GM12801 (cell line): ENCODE results near the gene FAM124B.

Experiments used
- TF ChIP-seq, protein P1 (sequence below): IDR thresholded peaks from one replicate; pipeline ENCODE4 v1.5.1; 2011; ENCODE audit warnings: control low read depth; ENCODE audit not compliant: insufficient read length; ENCODE audit errors: extremely low read depth

Gene FAM124B

GRCh38 chr2:224389317-224389716 is 12.6 kb downstream of the FAM124B start:
- TF ChIP-seq, protein P1, sequence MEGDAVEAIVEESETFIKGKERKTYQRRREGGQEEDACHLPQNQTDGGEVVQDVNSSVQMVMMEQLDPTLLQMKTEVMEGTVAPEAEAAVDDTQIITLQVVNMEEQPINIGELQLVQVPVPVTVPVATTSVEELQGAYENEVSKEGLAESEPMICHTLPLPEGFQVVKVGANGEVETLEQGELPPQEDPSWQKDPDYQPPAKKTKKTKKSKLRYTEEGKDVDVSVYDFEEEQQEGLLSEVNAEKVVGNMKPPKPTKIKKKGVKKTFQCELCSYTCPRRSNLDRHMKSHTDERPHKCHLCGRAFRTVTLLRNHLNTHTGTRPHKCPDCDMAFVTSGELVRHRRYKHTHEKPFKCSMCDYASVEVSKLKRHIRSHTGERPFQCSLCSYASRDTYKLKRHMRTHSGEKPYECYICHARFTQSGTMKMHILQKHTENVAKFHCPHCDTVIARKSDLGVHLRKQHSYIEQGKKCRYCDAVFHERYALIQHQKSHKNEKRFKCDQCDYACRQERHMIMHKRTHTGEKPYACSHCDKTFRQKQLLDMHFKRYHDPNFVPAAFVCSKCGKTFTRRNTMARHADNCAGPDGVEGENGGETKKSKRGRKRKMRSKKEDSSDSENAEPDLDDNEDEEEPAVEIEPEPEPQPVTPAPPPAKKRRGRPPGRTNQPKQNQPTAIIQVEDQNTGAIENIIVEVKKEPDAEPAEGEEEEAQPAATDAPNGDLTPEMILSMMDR = no peak

- TF ChIP-seq, protein P1 = no peak
Observed at GRCh38 chr2:224386876-224387275, 15.0 kb downstream of the FAM124B start.

GRCh38 chr2:224382973-224383555 is 18.8 kb downstream of the FAM124B start:
- TF ChIP-seq, protein P1 = no peak

DNA sequence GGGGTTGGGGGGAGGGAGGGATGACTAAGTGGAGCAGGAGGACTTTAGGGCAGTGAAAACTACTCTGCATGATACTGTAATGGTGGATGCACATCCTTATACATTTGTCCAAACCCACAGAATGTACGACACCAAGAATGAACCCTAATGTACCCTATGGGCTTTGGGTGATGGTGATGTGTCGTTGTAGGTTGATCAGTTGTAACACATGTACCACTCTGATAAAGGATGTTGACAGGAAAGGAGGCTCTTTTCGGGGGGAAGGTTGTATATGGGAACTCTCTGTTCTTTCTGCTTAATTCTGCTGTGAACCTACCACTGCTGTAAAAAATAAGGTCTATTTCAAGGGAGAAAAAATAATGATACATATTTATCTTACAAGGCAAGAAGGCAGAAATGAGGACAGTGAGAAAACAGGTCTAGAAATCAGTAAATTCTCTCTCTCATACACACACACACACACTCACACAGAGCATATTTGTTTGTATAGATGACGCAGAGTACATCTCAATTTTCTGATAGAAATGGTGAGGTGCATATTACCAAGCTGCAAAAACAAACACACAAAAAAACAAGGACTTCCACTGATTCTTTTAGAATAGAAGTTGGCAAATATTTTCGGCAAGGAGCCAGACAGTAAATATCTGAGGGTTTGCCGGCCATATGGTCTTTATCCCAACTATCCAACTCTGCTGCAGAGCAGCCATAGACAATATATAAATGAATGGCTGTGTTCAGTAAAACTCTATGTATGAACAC is 20.2 kb downstream of the FAM124B start:
- TF ChIP-seq, protein P1 = no peak

DNA sequence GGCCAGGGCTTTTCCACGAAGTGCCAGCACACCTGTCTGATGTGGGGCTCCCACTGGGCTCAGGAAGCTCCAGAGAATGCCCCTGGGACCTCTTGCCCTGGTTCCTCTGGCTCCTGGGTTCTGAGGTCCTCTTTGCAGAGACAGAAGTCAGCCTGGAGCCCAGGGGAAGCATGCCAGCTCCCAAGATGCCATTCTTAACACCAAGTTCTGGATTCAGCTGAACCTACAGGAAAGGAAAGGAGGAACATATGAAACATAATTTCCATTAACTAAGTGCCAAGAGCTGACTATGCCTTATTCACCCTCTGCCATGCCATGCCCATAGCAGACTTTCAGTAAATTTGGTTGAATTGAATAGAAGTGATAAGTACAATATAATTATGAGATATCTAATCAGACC is 21.9 kb downstream of the FAM124B start:
- TF ChIP-seq, protein P1 = no peak

- TF ChIP-seq, protein P1 = no peak
Observed at GRCh38 chr2:224379172-224379571, 22.7 kb downstream of the FAM124B start.

DNA sequence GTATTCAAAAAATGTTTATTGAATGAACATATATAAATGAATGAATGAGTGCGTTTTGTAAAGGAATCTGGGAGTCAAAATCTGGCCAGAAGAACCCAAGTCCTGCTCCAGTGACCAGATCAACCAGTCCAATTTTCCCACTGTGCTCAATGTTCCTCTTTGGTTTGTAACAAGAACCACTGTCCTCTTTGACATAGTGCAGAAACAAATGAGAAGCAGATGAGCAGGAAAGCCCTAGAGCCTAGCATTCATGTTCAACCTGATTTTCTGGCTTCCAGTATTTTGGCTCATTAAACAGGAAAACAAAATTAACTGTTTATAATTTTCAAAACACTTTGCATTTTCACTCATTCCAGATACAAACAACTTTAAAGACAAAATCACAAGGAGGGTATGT is 23.2 kb downstream of the FAM124B start:
- TF ChIP-seq, protein P1 = no peak
